GM12801 (cell line): Measurements from ENCODE around the gene SHC2.

ENCODE experiments used
- CTCF ChIP-seq: IDR thresholded peaks from one replicate; pipeline ENCODE4 v1.5.1; 2011; ENCODE audit warnings: control low read depth; ENCODE audit not compliant: insufficient read length; ENCODE audit errors: extremely low read depth

The SHC2 gene

GRCh38 chr19:418761-419671, 41.8 kb downstream of the SHC2 start:
- TF ChIP-seq CTCF = no peak

- TF ChIP-seq CTCF = no peak
Observed at GRCh38 chr19:416416-416815, 44.4 kb downstream of the SHC2 start.

- TF ChIP-seq CTCF = no peak
Observed at GRCh38 chr19:415292-415691, 45.5 kb downstream of the SHC2 start.

GRCh38 chr19:413756-414420, 46.9 kb downstream of the SHC2 start:
- no peak for TF ChIP-seq CTCF

- no peak for TF ChIP-seq CTCF
Observed at GRCh38 chr19:412356-413355, 48.2 kb downstream of the SHC2 start.

- TF ChIP-seq CTCF = no peak
Observed at GRCh38 chr19:411723-412355, 49.0 kb downstream of the SHC2 start.
